Natural killer cell (primary cell): ENCODE results near the gene DAPK3. TPM values are rescaled to one million over a fixed set of nuclear protein-coding genes. Genes with fewer than 3 reads are reported as not detected.

Experiments used
- ATAC-seq, 3 donors: fragments of 150-1000 bp in 2 of 3; fragments of 200-7000 bp in 1 of 3; cut with Tn5 transposase; 1 replicate in 1 of 3; 2 replicates in 2 of 3; pipeline ENCODE4 v1.10.0; 2021; ENCODE audit warnings: mild to moderate bottlenecking in 2 of 3, moderate library complexity in 2 of 3
- DNase-seq, 2 donors: peaks; one replicate each; pipeline versions ENCODE4 v3.0.0 to v3.0.0-alpha.2; 2013 to 2021; ENCODE audit warnings: mixed read lengths in 1 of 2
- H3K27ac ChIP-seq: one replicate; pipeline ENCODE4 v1.5.1; 2013; ENCODE audit warnings: mild to moderate bottlenecking, low read length
- H3K27me3 ChIP-seq: one replicate; pipeline ENCODE4 v1.6.1; 2013; ENCODE audit warnings: low read length; ENCODE audit not compliant: control insufficient read depth, insufficient read depth
- H3K36me3 ChIP-seq: one replicate; pipeline ENCODE4 v1.6.1; 2013; ENCODE audit warnings: low read length; ENCODE audit not compliant: control insufficient read depth, insufficient read depth
- H3K4me1 ChIP-seq: one replicate; pipeline ENCODE4 v1.6.1; 2013; ENCODE audit warnings: low read length; ENCODE audit not compliant: control insufficient read depth, insufficient read depth
- H3K4me3 ChIP-seq: one replicate; pipeline ENCODE4 v1.5.1; 2013; ENCODE audit warnings: low read length
- H3K9me3 ChIP-seq: one replicate; pipeline ENCODE4 v1.6.1; 2013; ENCODE audit warnings: low read length; ENCODE audit not compliant: control insufficient read depth, insufficient read depth
- H3K27ac Mint-ChIP-seq, 2 donors: one replicate each; pipeline ENCODE4 v1.8.0; 2022; ENCODE audit warnings: mild to moderate bottlenecking in 2 of 2, mixed read lengths in 2 of 2, moderate library complexity in 1 of 2
- H3K27me3 Mint-ChIP-seq, 2 donors: one replicate each; pipeline ENCODE4 v1.8.0; 2022; ENCODE audit warnings: low read depth in 2 of 2, mixed read lengths in 2 of 2
- H3K36me3 Mint-ChIP-seq: one replicate; pipeline ENCODE4 v1.8.0; 2022; ENCODE audit warnings: mixed read lengths
- H3K4me1 Mint-ChIP-seq, 2 donors: one replicate each; pipeline ENCODE4 v1.8.0; 2022; ENCODE audit warnings: mixed read lengths in 2 of 2
- H3K4me3 Mint-ChIP-seq: one replicate; pipeline ENCODE4 v1.8.0; 2022; ENCODE audit warnings: mild to moderate bottlenecking, moderate library complexity, mixed read lengths
- H3K9me3 Mint-ChIP-seq, 2 donors: one replicate each; pipeline ENCODE4 v1.8.0; 2022; ENCODE audit warnings: mixed read lengths in 2 of 2
- WGBS: methylation state at CpG from one replicate; pipeline ENCODE4 v1.1.7; 2013; ENCODE audit warnings: missing lambda C conversion rate; ENCODE audit not compliant: insufficient coverage; 5-methylcytosine and 5-hydroxymethylcytosine counted together
- intact Hi-C: fragments of 100-400 bp; cut with micrococcal nuclease; formaldehyde crosslinking; loops from one replicate; pipeline ENCODE4 v1.14.2; 2022
- total RNA-seq, 4 donors: library from RNA; stranded (reverse); fragments of 120-200 nt in 1 of 4; gene quantifications; one replicate each; pipeline versions ENCODE4 v1.2.3 to v1.2.4, GENCODE V29; 2013 to 2022
- TF ChIP-seq, protein P1 (sequence below): fragments of 200-600 bp; IDR thresholded peaks from one replicate; pipeline ENCODE4 v1.8.0; 2022; ENCODE audit warnings: antibody characterized with exemption

DAPK3 gene
- total RNA-seq, 3 donors from 2014 or later (not counting 1 experiment from before 2014, with no cell fraction given): 54.3 to 66.4 (median 58.1) TPM

DNA sequence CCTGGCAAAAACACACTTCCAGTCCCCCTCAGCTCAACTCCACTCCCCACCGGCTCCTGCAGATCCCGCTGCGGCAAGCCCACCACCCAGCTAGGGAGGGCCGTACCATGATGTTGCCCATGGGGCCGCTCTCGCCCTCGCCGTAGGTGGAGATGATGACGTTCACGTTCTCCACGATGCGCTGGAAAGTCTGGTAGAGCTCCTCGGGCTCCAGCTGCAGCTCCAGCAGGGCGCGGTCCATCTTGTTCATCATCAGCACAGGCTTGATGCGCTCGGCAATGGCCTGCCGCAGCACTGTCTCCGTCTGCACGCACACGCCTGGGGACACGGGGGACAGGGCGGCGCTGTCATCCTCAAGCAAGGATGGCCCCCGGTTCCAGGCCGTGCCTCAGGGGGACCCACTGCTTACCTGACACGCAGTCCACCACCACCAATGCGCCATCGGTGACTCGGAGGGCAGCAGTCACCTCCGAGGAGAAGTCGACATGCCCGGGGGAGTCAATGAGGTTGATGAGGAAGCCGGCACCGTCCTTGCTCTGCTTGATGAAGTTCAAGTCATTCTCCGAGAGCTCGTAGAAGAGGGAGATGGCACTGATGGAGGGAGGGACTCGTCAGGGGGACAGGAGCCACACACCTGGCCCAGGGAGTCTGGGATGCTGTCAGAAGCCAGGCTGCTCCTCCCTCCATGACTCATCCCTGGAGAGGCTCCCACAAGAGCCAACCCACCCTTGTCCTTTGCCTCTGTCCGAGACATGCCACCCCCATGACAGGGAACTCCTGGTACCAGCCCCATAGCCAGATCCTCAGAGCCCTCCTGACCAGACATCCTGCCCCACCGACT, 12.0 kb upstream of the DAPK3 start:
- Mint-ChIP-seq H3K27me3 (no peaks in the 10 kb centered on the region), H3K36me3 (peaks cover 7% of the 10 kb centered on the region), H3K4me1 (peaks cover 39 to 51% of the 10 kb centered on the region in 2 donors), H3K27ac (peak overlapping the region; percentile 91 to 97), H3K4me3 (peak overlapping the region; percentile 93), H3K9me3 (no peaks in the 10 kb centered on the region)
- DNase-seq (peak in 1 of 2 donors; percentile 34), ATAC-seq (no peak)
- intact Hi-C loops: loop anchor here (10.0 kb wide), 1 partner anchor 198 kb away; the partner anchor contains the start of gene MATK
- Histone ChIP-seq H3K4me1 (peaks cover 59% of the 10 kb centered on the region), H3K4me3 (no peak overlapping the region), H3K9me3 (no peaks in the 10 kb centered on the region), H3K27ac (no peak overlapping the region), H3K27me3 (no peaks in the 10 kb centered on the region), H3K36me3 (peaks cover 62% of the 10 kb centered on the region)
- WGBS: 90% methylated on average over 40 of the region's 40 CpGs
- TF ChIP-seq, protein P1, sequence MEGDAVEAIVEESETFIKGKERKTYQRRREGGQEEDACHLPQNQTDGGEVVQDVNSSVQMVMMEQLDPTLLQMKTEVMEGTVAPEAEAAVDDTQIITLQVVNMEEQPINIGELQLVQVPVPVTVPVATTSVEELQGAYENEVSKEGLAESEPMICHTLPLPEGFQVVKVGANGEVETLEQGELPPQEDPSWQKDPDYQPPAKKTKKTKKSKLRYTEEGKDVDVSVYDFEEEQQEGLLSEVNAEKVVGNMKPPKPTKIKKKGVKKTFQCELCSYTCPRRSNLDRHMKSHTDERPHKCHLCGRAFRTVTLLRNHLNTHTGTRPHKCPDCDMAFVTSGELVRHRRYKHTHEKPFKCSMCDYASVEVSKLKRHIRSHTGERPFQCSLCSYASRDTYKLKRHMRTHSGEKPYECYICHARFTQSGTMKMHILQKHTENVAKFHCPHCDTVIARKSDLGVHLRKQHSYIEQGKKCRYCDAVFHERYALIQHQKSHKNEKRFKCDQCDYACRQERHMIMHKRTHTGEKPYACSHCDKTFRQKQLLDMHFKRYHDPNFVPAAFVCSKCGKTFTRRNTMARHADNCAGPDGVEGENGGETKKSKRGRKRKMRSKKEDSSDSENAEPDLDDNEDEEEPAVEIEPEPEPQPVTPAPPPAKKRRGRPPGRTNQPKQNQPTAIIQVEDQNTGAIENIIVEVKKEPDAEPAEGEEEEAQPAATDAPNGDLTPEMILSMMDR: no peak

GRCh38 chr19:3981736-3982681, 11.1 kb upstream of the DAPK3 start:
- intact Hi-C loops: loop anchor here (10.0 kb wide), 1 partner anchor 197 kb away; the partner anchor contains the start of gene MATK
- DNase-seq (peak in 1 of 2 donors; percentile 29), ATAC-seq (no peak)
- Mint-ChIP-seq H3K27ac (peak overlapping the region; percentile 58 to 91), H3K4me1 (peaks cover 39 to 44% of the 10 kb centered on the region in 2 donors), H3K36me3 (peaks cover 7% of the 10 kb centered on the region), H3K4me3 (no peak overlapping the region), H3K9me3 (no peaks in the 10 kb centered on the region), H3K27me3 (no peaks in the 10 kb centered on the region)
- TF ChIP-seq, protein P1: no peak
- 93% methylated on average over 39 of the region's 39 CpGs for WGBS
- Histone ChIP-seq H3K27me3 (no peaks in the 10 kb centered on the region), H3K36me3 (peaks cover 71% of the 10 kb centered on the region), H3K9me3 (no peaks in the 10 kb centered on the region), H3K4me3 (no peak overlapping the region), H3K27ac (no peak overlapping the region), H3K4me1 (peaks cover 50% of the 10 kb centered on the region)

GRCh38 chr19:3981373-3981735, 10.5 kb upstream of the DAPK3 start:
- Mint-ChIP-seq H3K27ac (peak overlapping the region in 1 of 2 donors; percentile 58), H3K9me3 (no peaks in the 10 kb centered on the region), H3K4me1 (peaks cover 34 to 39% of the 10 kb centered on the region in 2 donors), H3K4me3 (peak overlapping the region; percentile 32), H3K36me3 (peaks cover 7% of the 10 kb centered on the region), H3K27me3 (no peaks in the 10 kb centered on the region)
- H3K27ac ChIP-seq: no peak overlapping the region
- no peaks in the 10 kb centered on the region for H3K9me3 ChIP-seq
- H3K36me3 ChIP-seq: peaks cover 78% of the 10 kb centered on the region
- ATAC-seq (no peak), DNase-seq (peak in 1 of 2 donors; percentile 26)
- intact Hi-C loops: loop anchor here (10.0 kb wide), 1 partner anchor 197 kb away; the partner anchor contains the start of gene MATK
- no peak overlapping the region for H3K4me3 ChIP-seq
- no peaks in the 10 kb centered on the region for H3K27me3 ChIP-seq
- H3K4me1 ChIP-seq: peaks cover 44% of the 10 kb centered on the region
- 87% methylated on average over 10 of the region's 10 CpGs for WGBS
- TF ChIP-seq, protein P1: no peak
